Neural crest cell (in vitro differentiated cells): Measurements from ENCODE around the gene RFPL3. TPM values are rescaled to one million over a fixed set of nuclear protein-coding genes. Genes with fewer than 3 reads are reported as not detected.
A peak's percentile ranks its signal among the peaks of the same experiment; 100 is the strongest.

Experiments
- DNase-seq: peaks from one replicate; pipeline ENCODE4 v3.0.0; 2021; ENCODE audit warnings: low read depth, mixed read lengths, low spot score
- H3K27ac Mint-ChIP-seq: one replicate; pipeline ENCODE4 v1.8.0; 2021; ENCODE audit warnings: mild to moderate bottlenecking, mixed read lengths; ENCODE audit not compliant: unreplicated experiment
- H3K27me3 Mint-ChIP-seq: 2 replicates; pipeline ENCODE4 v1.8.0; 2021; ENCODE audit warnings: low read depth, mild to moderate bottlenecking, mixed read lengths
- H3K36me3 Mint-ChIP-seq: 2 replicates; pipeline ENCODE4 v1.8.0; 2021; ENCODE audit warnings: low read depth, mild to moderate bottlenecking, mixed read lengths
- H3K4me1 Mint-ChIP-seq: 2 replicates; pipeline ENCODE4 v1.8.0; 2021; ENCODE audit warnings: mixed read lengths
- H3K4me3 Mint-ChIP-seq: one replicate; pipeline ENCODE4 v1.8.0; 2021; ENCODE audit warnings: mild to moderate bottlenecking, mixed read lengths
- H3K9me3 Mint-ChIP-seq: 2 replicates; pipeline ENCODE4 v1.8.0; 2021; ENCODE audit warnings: mixed read lengths
- CTCF ChIP-seq: fragments of 200-600 bp; sonication (generic); conservative IDR thresholded peaks from 2 replicates; pipeline ENCODE4 v1.5.0; 2021; ENCODE audit warnings: antibody characterized with exemption, mild to moderate bottlenecking
- total RNA-seq: library from RNA; stranded (reverse); gene quantifications from 2 replicates; pipeline ENCODE4 v1.2.1, GENCODE V29; 2021

RFPL3 gene
- total RNA-seq, 1 donor from 2014 or later, result not detected

DNA sequence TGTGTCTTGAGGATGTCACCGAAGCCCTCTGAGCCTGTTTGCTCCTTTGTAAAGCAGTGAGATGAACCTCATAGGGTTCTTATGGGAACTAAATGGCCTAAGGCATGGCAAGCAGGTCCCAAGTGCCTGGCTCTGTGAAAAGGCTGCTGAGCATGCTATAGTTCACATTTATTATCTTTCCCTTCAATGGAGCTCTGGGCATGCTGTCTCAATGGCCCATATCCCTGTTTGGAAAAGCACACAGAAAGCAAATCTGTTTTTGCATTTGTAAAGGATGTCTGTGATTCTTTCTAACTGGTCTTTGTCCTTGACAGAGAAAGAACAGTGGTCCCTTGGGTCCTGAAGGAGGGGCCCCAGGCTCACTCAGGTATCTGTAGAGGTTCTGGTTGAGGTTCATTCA lies 28.0 kb downstream of the RFPL3 start:
- no peak for DNase-seq
- no peak overlapping the region for H3K27ac Mint-ChIP-seq
- no peaks in the 10 kb centered on the region for H3K27me3 Mint-ChIP-seq
- H3K36me3 Mint-ChIP-seq, result peaks cover 19% of the 10 kb centered on the region
- H3K9me3 Mint-ChIP-seq, result no peaks in the 10 kb centered on the region
- H3K4me3 Mint-ChIP-seq, result no peak overlapping the region
- TF ChIP-seq CTCF, result no peak
- no peaks in the 10 kb centered on the region for H3K4me1 Mint-ChIP-seq

GRCh38 chr22:32389685-32390084 lies 32.0 kb downstream of the RFPL3 start:
- Mint-ChIP-seq H3K9me3 (no peaks in the 10 kb centered on the region), H3K27ac (peak overlapping the region; percentile 72), H3K4me3 (no peak overlapping the region), H3K27me3 (no peaks in the 10 kb centered on the region), H3K4me1 (no peaks in the 10 kb centered on the region), H3K36me3 (peaks cover 26% of the 10 kb centered on the region)
- peak; percentile 30 for DNase-seq
- TF ChIP-seq CTCF, result peak; percentile 59

DNA sequence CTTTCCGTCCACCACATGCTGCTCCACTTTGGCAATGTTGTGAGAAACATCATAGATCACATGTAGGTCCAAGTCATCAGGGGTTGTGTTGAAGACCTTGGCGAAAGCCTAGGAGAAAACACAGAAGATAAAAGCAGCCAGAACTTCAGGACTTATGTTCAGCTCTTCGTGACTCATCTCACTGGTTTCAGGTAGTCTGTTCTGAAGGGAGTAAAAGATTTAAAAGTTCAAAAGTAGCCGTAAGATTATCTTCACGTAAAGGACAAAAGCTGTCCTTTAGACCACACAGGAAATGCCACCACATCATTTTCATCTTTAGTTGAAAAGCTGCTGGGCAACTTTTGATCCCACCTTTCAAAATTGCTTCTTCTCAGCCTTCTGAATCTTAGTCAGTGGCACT lies 37.4 kb downstream of the RFPL3 start:
- Mint-ChIP-seq H3K9me3 (no peaks in the 10 kb centered on the region), H3K4me1 (no peaks in the 10 kb centered on the region), H3K36me3 (peaks cover 18% of the 10 kb centered on the region), H3K27me3 (no peaks in the 10 kb centered on the region), H3K4me3 (no peak overlapping the region), H3K27ac (no peak overlapping the region)
- DNase-seq, result no peak
- TF ChIP-seq CTCF, result no peak

- H3K4me1 Mint-ChIP-seq, result no peaks in the 10 kb centered on the region
- H3K27ac Mint-ChIP-seq, result no peak overlapping the region
- no peaks in the 10 kb centered on the region for H3K9me3 Mint-ChIP-seq
- H3K27me3 Mint-ChIP-seq, result no peaks in the 10 kb centered on the region
- peaks cover 18% of the 10 kb centered on the region for H3K36me3 Mint-ChIP-seq
- no peak overlapping the region for H3K4me3 Mint-ChIP-seq
- TF ChIP-seq CTCF, result no peak
- no peak for DNase-seq
These were observed 38.6 kb downstream of the RFPL3 start for GRCh38 chr22:32396255-32396654.

- TF ChIP-seq CTCF, result no peak
- no peak for DNase-seq
- H3K4me3 Mint-ChIP-seq, result no peak overlapping the region
- no peaks in the 10 kb centered on the region for H3K9me3 Mint-ChIP-seq
- H3K4me1 Mint-ChIP-seq, result no peaks in the 10 kb centered on the region
- H3K36me3 Mint-ChIP-seq, result peaks cover 18% of the 10 kb centered on the region
- H3K27ac Mint-ChIP-seq, result no peak overlapping the region
- H3K27me3 Mint-ChIP-seq, result no peaks in the 10 kb centered on the region
These were observed 39.1 kb downstream of the RFPL3 start for GRCh38 chr22:32396746-32397145.

DNA sequence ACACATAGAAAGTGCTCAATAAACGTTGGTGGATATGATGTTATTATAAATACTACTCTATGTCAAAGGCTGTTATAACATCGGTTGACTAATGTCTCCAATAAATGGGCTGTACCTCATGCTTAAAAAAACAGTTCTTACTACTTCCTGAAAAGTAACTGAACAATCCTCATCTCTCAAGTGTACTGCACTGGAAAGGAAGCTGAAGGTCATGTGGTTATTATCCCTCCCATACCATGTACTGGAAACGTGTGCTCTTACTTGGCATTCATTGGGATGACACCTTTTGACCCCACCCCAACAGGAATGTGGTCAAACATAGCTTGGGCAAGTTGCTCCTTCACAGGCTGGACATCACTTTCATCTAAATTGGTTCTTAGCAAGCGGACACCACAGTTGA lies 43.8 kb downstream of the RFPL3 start:
- no peak overlapping the region for H3K27ac Mint-ChIP-seq
- H3K9me3 Mint-ChIP-seq, result no peaks in the 10 kb centered on the region
- no peak for TF ChIP-seq CTCF
- no peak for DNase-seq
- peaks cover 14% of the 10 kb centered on the region for H3K36me3 Mint-ChIP-seq
- no peaks in the 10 kb centered on the region for H3K27me3 Mint-ChIP-seq
- H3K4me3 Mint-ChIP-seq, result no peak overlapping the region
- no peaks in the 10 kb centered on the region for H3K4me1 Mint-ChIP-seq
